Left ventricle myocardium inferior (tissue), 1 donor: ENCODE measurements around the gene HERC6. TPM values are rescaled to one million over a fixed set of nuclear protein-coding genes. Genes with fewer than 3 reads are reported as not detected.

Experiments
- DNase-seq: peaks from one replicate; pipeline ENCODE4 v3.0.0-alpha.2; 2020
- H3K27ac ChIP-seq: fragments of 200-600 bp; replicated peaks from 2 replicates; pipeline ENCODE4 v1.8.0; 2021
- H3K27me3 ChIP-seq: fragments of 200-600 bp; 2 replicates; pipeline ENCODE4 v1.8.0; 2021; ENCODE audit warnings: low read depth
- H3K36me3 ChIP-seq: fragments of 200-600 bp; 2 replicates; pipeline ENCODE4 v1.8.0; 2021
- H3K4me1 ChIP-seq: fragments of 200-600 bp; 2 replicates; pipeline ENCODE4 v1.8.0; 2021
- H3K4me3 ChIP-seq: fragments of 200-600 bp; 2 replicates; pipeline ENCODE4 v1.8.0; 2021; ENCODE audit warnings: mild to moderate bottlenecking, moderate library complexity
- H3K9me3 ChIP-seq: fragments of 200-600 bp; replicated peaks from 2 replicates; pipeline ENCODE4 v1.8.0; 2021
- CTCF ChIP-seq: fragments of 200-600 bp; IDR thresholded peaks from 2 replicates; pipeline ENCODE4 v1.8.0; 2021; ENCODE audit warnings: antibody characterized with exemption, mild to moderate bottlenecking, borderline replicate concordance
- intact Hi-C: fragments of 100-400 bp; cut with micrococcal nuclease; formaldehyde crosslinking; loops from one replicate; pipeline ENCODE4 v1.11.0; 2022
- total RNA-seq: library from RNA; stranded (reverse); fragmentation: NEBNext Ultra II Directional; extraction: Animal tissue kit (Norgen Biotek cat#: 25700); gene quantifications from one replicate; pipeline ENCODE4 v1.2.1, GENCODE V29; 2021
- donor health status: DM: no; HTN: yes; CAD: no; lungs with severe emphysema.

HERC6 gene
- total RNA-seq, 1 donor from 2014 or later, result 9.3 TPM

- H3K36me3 ChIP-seq, result peaks cover 35% of the 10 kb centered on the region
- H3K4me3 ChIP-seq, result no peak overlapping the region
- intact Hi-C loops, result no loop called here
- DNase-seq, result no peak
- no peaks in the 10 kb centered on the region for H3K9me3 ChIP-seq
- no peaks in the 10 kb centered on the region for H3K4me1 ChIP-seq
- no peak overlapping the region for H3K27ac ChIP-seq
- no peak for TF ChIP-seq CTCF
- H3K27me3 ChIP-seq, result no peaks in the 10 kb centered on the region
Observed at GRCh38 chr4:88415982-88416381, 37.3 kb downstream of the HERC6 start.

GRCh38 chr4:88418411-88418810, 39.8 kb downstream of the HERC6 start:
- intact Hi-C loops, result no loop called here
- no peak overlapping the region for H3K4me3 ChIP-seq
- no peak overlapping the region for H3K27ac ChIP-seq
- H3K27me3 ChIP-seq, result no peaks in the 10 kb centered on the region
- peaks cover 27% of the 10 kb centered on the region for H3K36me3 ChIP-seq
- H3K9me3 ChIP-seq, result peaks cover 4% of the 10 kb centered on the region
- TF ChIP-seq CTCF, result no peak
- DNase-seq, result no peak
- H3K4me1 ChIP-seq, result no peaks in the 10 kb centered on the region

GRCh38 chr4:88419874-88420273, 41.2 kb downstream of the HERC6 start:
- Histone ChIP-seq H3K27me3 (no peaks in the 10 kb centered on the region), H3K36me3 (peaks cover 17% of the 10 kb centered on the region), H3K4me3 (no peak overlapping the region), H3K4me1 (no peaks in the 10 kb centered on the region), H3K27ac (no peak overlapping the region), H3K9me3 (peaks cover 4% of the 10 kb centered on the region)
- intact Hi-C loops, result no loop called here
- no peak for TF ChIP-seq CTCF
- no peak for DNase-seq

GRCh38 chr4:88420844-88421243, 42.2 kb downstream of the HERC6 start:
- intact Hi-C loops, result no loop called here
- Histone ChIP-seq H3K9me3 (peaks cover 4% of the 10 kb centered on the region), H3K36me3 (peaks cover 23% of the 10 kb centered on the region), H3K27me3 (no peaks in the 10 kb centered on the region), H3K27ac (no peak overlapping the region), H3K4me3 (no peak overlapping the region), H3K4me1 (no peaks in the 10 kb centered on the region)
- TF ChIP-seq CTCF, result no peak
- DNase-seq, result no peak

- Histone ChIP-seq H3K27me3 (no peaks in the 10 kb centered on the region), H3K4me1 (no peaks in the 10 kb centered on the region), H3K4me3 (no peak overlapping the region), H3K27ac (no peak overlapping the region), H3K9me3 (peaks cover 4% of the 10 kb centered on the region), H3K36me3 (peaks cover 28% of the 10 kb centered on the region)
- no peak for DNase-seq
- no peak for TF ChIP-seq CTCF
- intact Hi-C loops, result no loop called here
Observed at GRCh38 chr4:88422403-88422802, 43.8 kb downstream of the HERC6 start.

GRCh38 chr4:88429401-88429800, 50.7 kb downstream of the HERC6 start:
- Histone ChIP-seq H3K36me3 (peaks cover 49% of the 10 kb centered on the region), H3K27me3 (no peaks in the 10 kb centered on the region), H3K4me3 (no peak overlapping the region), H3K27ac (no peak overlapping the region), H3K4me1 (no peaks in the 10 kb centered on the region), H3K9me3 (peaks cover 7% of the 10 kb centered on the region)
- no peak for DNase-seq
- intact Hi-C loops, result no loop called here
- TF ChIP-seq CTCF, result no peak
